ENCODE measurements around the gene CA9. TPM values are rescaled to one million over a fixed set of nuclear protein-coding genes. Genes with fewer than 3 reads are reported as not detected.

CA9 gene
- total and polyA plus RNA-seq, 2 experiments from 2014 or later: 1.1 TPM; not detected in 1

GRCh38 chr9:35705836-35706430, 32.2 kb downstream of the CA9 start (continued):
- no peak for TF ChIP-seq ZNF462 (CRISPR knock-in tag; IDR thresholded peaks at IDR 0.05)
- no peak for TF ChIP-seq POLR2AphosphoS5 (IDR thresholded peaks at IDR 0.05; ENCODE audit: low read depth)
- no peak for TF ChIP-seq CREB1 (CRISPR knock-in tag; IDR thresholded peaks at IDR 0.05; ENCODE audit: low read depth)
- TF ChIP-seq JUNB (IDR thresholded peaks at IDR 0.05; ENCODE audit: unreplicated experiment): no peak
- no peak for TF ChIP-seq REST (IDR thresholded peaks at IDR 0.05; ENCODE audit: unreplicated experiment)
- TF ChIP-seq ETS1 (IDR thresholded peaks at IDR 0.05): no peak
- TF ChIP-seq ZNF331 (CRISPR knock-in tag; IDR thresholded peaks at IDR 0.05; ENCODE audit: low read depth): no peak
